IgD-negative memory B cell (primary cell): ENCODE measurements around the gene OR2Z1. TPM values are rescaled to one million over a fixed set of nuclear protein-coding genes. Genes with fewer than 3 reads are reported as not detected.
"Not testable (repeated sequence)": the region's sequence is repeated elsewhere in the genome, so short reads cannot be mapped to it uniquely, and the experiment has no call there.

Source experiments
- H3K27ac Mint-ChIP-seq, 3 donors: one replicate each; pipeline ENCODE4 v1.8.0; 2020 to 2022; ENCODE audit warnings: mild to moderate bottlenecking in 3 of 3, mixed read lengths in 3 of 3, moderate library complexity in 1 of 3
- H3K27me3 Mint-ChIP-seq: one replicate; pipeline ENCODE4 v1.8.0; 2021; ENCODE audit warnings: mixed read lengths
- H3K36me3 Mint-ChIP-seq: one replicate; pipeline ENCODE4 v1.8.0; 2020; ENCODE audit warnings: mild to moderate bottlenecking, mixed read lengths
- H3K4me1 Mint-ChIP-seq, 3 donors: one replicate each; pipeline ENCODE4 v1.8.0; 2020 to 2022; ENCODE audit warnings: mixed read lengths in 3 of 3, mild to moderate bottlenecking in 1 of 3
- H3K4me3 Mint-ChIP-seq, 4 donors: one replicate each; pipeline ENCODE4 v1.8.0; 2020 to 2022; ENCODE audit warnings: mild to moderate bottlenecking in 4 of 4, mixed read lengths in 4 of 4, moderate library complexity in 3 of 4
- H3K9me3 Mint-ChIP-seq, 3 donors: one replicate each; pipeline ENCODE4 v1.8.0; 2020 to 2021; ENCODE audit warnings: mixed read lengths in 3 of 3, mild to moderate bottlenecking in 1 of 3
- polyA plus RNA-seq: library from polyadenylated mRNA; unstranded; fragments of 300-500 nt; fragmentation: Illumina TruSeq; gene quantifications from one replicate; pipeline ENCODE4 v1.2.3, GENCODE V29; 2021

The OR2Z1 gene
- polyA plus RNA-seq, 1 donor from 2014 or later = not detected

- Mint-ChIP-seq H3K4me3 (peak overlapping the region in 1 of 4 donors; percentile 76), H3K9me3 (no peaks in the 10 kb centered on the region), H3K36me3 (no peaks in the 10 kb centered on the region), H3K4me1 (peaks cover 0 to 2% (median 0%) of the 10 kb centered on the region in 3 donors), H3K27ac (no peak overlapping the region), H3K27me3 (peaks cover 27% of the 10 kb centered on the region)
These were observed 25.5 kb upstream of the OR2Z1 start for GRCh38 chr19:8695911-8696310.

GRCh38 chr19:8696993-8697392 lies 24.4 kb upstream of the OR2Z1 start:
- Mint-ChIP-seq H3K27ac (peak overlapping the region in 1 of 3 donors; percentile 73), H3K9me3 (no peaks in the 10 kb centered on the region), H3K4me1 (peaks cover 0 to 2% (median under 1%) of the 10 kb centered on the region in 3 donors), H3K36me3 (no peaks in the 10 kb centered on the region), H3K27me3 (peaks cover 26% of the 10 kb centered on the region), H3K4me3 (no peak overlapping the region)

DNA sequence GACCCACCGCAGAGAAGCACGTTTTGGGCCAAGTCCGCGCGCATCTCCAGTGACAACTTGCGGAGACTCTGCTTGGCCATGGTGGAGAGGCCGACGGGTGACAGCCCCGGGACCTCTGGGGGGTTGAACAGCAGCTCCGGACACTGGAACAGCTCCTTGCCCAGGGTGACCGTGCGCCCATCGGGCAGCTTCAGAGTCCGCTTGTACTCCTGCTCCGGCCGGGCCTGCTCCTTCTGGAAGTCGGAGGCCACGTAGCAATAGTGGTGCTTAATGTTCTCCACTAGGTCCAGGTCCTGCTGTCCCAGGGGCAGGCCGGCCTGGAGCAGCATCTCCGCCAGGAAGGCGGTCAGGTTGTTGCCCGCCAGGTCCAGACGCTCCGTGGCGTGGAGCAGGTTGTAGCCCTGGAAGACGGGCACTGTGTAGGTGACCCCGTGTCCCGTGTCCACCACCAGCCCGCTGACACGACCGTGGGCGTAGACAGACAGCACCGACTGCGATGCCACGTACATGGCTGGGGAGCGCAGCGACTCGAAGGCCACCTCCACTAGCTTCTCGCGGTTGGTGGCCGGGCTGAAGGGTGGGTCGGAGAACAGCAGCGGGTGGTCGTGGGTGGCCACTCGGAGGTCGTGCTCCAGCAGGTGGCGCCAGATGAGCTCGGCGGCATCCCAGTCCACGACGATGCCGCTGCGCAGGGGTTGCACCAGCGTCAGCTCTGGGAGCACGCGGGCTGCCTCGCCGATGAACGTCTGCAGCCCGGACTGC lies 23.6 kb upstream of the OR2Z1 start:
- no peak overlapping the region for H3K4me3 Mint-ChIP-seq
- peaks cover 0 to 6% (median 5%) of the 10 kb centered on the region in 3 donors for H3K4me1 Mint-ChIP-seq
- H3K27me3 Mint-ChIP-seq = peaks cover 29% of the 10 kb centered on the region
- H3K9me3 Mint-ChIP-seq = no peaks in the 10 kb centered on the region
- H3K27ac Mint-ChIP-seq = no peak overlapping the region
- H3K36me3 Mint-ChIP-seq = no peaks in the 10 kb centered on the region

DNA sequence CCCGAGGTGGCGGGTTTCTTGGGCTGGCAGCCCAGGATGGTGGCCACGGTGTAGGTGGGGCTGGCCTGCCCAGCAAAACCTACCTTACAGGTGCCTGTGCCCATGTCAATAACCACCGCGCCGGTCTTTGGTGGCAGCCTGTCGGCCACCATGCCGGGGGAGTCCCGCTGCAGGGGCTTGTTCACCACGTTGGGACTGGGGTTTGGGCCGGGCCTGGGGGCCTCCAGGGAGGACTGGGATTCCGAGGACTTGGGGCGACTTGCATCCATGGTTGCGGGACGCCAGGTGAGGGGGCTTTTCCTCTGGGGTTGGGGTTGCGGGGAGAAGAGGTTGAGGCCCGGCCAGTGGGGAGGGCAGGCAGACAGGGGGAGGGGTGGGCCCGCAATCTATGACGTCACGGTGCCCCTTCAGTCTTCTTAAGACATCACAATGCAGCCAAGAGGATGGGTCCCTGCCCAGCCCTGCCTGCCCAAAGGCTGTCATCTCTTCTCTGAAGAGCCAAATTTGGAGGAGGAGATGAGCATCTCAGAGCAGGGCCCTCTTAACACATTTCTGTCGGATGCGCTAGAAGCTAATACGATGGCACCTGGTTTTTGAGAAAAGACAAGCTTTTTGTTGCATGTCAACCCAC lies 22.9 kb upstream of the OR2Z1 start, which contains the start of gene ACTL9:
Gene ACTL9 (minus strand): TSS at position 363 of the 631 bp plus-strand sequence. CDS start 94 bp downstream, at position 269.
- Mint-ChIP-seq H3K27ac (no peak within 1 kb of the TSS), H3K27me3 (peaks cover 29% of the 10 kb centered on the region), H3K36me3 (no peaks in the 10 kb centered on the region), H3K9me3 (no peaks in the 10 kb centered on the region), H3K4me3 (no peak within 1 kb of the TSS), H3K4me1 (peaks cover 0 to 6% (median 5%) of the 10 kb centered on the region in 3 donors)

DNA sequence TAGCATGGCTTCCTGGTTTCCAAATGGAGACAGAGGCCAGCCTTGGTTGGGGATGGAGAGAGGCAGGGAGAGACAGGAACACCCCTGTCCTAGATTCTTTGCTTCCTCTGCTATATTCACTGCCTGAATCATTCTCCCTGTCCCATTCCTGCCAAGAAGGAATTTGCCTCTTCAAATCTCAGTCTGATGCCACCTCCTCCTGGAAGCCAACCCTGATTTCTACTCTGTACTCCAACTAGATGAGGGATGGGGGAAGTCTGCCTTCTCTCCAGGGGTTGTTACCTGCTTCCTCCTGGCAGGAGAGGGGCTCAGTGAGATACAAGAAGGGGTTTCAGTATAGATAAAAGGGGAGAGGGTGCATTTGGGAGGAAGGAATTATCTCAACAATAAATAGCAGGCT lies 21.5 kb upstream of the OR2Z1 start:
- H3K9me3 Mint-ChIP-seq = no peaks in the 10 kb centered on the region
- H3K36me3 Mint-ChIP-seq = no peaks in the 10 kb centered on the region
- peaks cover 27% of the 10 kb centered on the region for H3K27me3 Mint-ChIP-seq
- H3K27ac Mint-ChIP-seq = no peak overlapping the region
- peaks cover 0 to 5% (median 4%) of the 10 kb centered on the region in 3 donors for H3K4me1 Mint-ChIP-seq
- no peak overlapping the region for H3K4me3 Mint-ChIP-seq

DNA sequence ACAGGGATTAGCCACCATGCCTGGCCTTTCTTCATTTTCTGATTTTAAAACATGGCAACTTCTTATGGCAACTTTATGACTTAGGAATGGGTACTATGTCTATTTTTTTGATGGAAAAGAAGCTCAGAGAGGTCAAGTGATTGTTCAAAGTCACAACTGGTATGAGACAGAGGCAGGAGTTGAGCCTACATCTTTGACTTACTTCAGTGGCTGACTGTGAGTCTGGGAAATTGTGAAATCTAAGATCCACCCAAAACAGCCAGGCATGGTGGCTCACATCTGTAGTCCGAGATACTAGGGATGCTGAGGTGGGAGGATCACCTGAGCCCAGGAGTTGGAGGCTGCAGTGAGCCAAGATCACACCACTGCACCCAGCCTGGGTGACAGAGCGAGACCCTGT lies 20.5 kb upstream of the OR2Z1 start:
- Mint-ChIP-seq H3K36me3 (no peaks in the 10 kb centered on the region), H3K27ac (no peak overlapping the region), H3K4me1 (peaks cover 0 to 5% (median 4%) of the 10 kb centered on the region in 3 donors), H3K9me3 (no peaks in the 10 kb centered on the region), H3K27me3 (peaks cover 23% of the 10 kb centered on the region), H3K4me3 (peak overlapping the region in 1 of 4 donors; percentile 30)

DNA sequence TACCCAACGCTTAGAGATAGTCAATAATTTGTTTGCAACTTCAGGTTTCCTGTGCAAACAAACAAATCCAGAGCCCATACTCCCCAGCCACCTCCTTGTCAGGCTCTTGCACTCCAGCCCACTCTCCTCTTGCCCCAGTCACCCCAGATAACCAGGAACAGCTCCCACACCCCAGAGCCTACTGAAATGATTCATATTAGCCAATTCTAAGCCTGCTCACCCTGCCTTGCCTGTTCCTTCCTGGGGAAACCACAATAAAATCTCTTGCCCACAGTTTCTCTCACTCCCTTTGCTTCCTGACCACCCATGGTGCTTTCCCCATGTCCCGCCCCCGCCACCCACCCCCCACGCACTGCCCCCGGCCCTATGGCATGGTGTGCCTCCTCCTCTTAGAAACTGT lies 19.1 kb upstream of the OR2Z1 start:
- no peaks in the 10 kb centered on the region for H3K36me3 Mint-ChIP-seq
- peak overlapping the region in 1 of 3 donors; percentile 4 for H3K27ac Mint-ChIP-seq
- peaks cover 19% of the 10 kb centered on the region for H3K27me3 Mint-ChIP-seq
- no peaks in the 10 kb centered on the region for H3K9me3 Mint-ChIP-seq
- H3K4me1 Mint-ChIP-seq = peaks cover 0 to 5% (median 4%) of the 10 kb centered on the region in 3 donors
- H3K4me3 Mint-ChIP-seq = peak overlapping the region in 1 of 4 donors; percentile 14

- Mint-ChIP-seq H3K27me3 (peaks cover 19% of the 10 kb centered on the region), H3K4me3 (no peak overlapping the region), H3K27ac (no peak overlapping the region), H3K9me3 (no peaks in the 10 kb centered on the region), H3K36me3 (no peaks in the 10 kb centered on the region), H3K4me1 (peaks cover 0 to 5% (median 4%) of the 10 kb centered on the region in 3 donors)
These were observed 18.2 kb upstream of the OR2Z1 start for GRCh38 chr19:8703223-8703622.

- H3K4me1 Mint-ChIP-seq, H3K36me3 Mint-ChIP-seq, H3K9me3 Mint-ChIP-seq, H3K4me3 Mint-ChIP-seq, H3K27ac Mint-ChIP-seq: not testable (repeated sequence)
- peaks cover 17% of the 10 kb centered on the region for H3K27me3 Mint-ChIP-seq
These were observed 16.1 kb upstream of the OR2Z1 start for GRCh38 chr19:8705304-8705703.

GRCh38 chr19:8705742-8706141 lies 15.7 kb upstream of the OR2Z1 start:
- H3K9me3 Mint-ChIP-seq = no peaks in the 10 kb centered on the region
- H3K27ac Mint-ChIP-seq = no peak overlapping the region
- peaks cover 0 to 5% (median 4%) of the 10 kb centered on the region in 3 donors for H3K4me1 Mint-ChIP-seq
- peaks cover 15% of the 10 kb centered on the region for H3K27me3 Mint-ChIP-seq
- no peaks in the 10 kb centered on the region for H3K36me3 Mint-ChIP-seq
- no peak overlapping the region for H3K4me3 Mint-ChIP-seq

DNA sequence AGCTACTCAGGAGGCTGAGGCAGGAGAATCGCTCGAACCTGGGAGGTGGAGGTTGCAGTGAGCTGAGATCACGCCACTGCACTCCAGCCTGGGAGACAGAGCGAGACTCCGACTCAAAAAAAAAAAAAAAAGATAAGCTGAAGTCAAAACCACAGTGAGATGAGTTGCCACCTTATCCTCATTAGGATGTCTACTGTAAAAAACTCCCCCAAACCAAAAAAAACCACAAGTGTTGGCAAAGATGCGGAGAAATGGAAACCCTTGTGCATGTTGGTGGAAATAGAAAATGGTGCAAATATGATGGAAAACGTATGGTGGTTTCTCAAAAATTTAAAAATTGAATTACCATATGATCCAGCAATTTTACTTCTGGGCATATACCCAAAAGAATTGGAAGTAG lies 11.1 kb upstream of the OR2Z1 start:
- not testable (repeated sequence) for H3K4me3 Mint-ChIP-seq, H3K27me3 Mint-ChIP-seq, H3K4me1 Mint-ChIP-seq, H3K27ac Mint-ChIP-seq, H3K36me3 Mint-ChIP-seq
- H3K9me3 Mint-ChIP-seq = peaks cover 4 to 15% (median 5%) of the 10 kb centered on the region in 3 donors

DNA sequence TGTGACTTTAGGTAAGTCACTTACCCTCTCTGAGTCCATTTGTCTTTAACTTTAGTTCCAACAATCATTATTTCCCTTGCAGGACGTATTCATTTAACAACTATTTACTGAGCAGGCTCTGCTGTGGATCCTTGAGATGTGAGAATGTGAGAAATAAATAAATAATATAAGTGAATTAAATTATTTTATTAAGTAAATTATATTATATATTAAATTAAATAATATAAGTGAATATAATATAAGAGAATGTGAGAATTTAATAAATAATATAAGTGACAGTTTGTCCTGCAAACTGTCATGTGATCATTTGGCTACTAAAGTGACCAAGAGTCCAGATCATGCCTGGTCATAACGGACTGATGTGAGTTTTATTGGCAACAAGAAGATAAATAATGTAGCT lies 598 bp downstream of the OR2Z1 start:
- no peaks in the 10 kb centered on the region for H3K27me3 Mint-ChIP-seq

DNA sequence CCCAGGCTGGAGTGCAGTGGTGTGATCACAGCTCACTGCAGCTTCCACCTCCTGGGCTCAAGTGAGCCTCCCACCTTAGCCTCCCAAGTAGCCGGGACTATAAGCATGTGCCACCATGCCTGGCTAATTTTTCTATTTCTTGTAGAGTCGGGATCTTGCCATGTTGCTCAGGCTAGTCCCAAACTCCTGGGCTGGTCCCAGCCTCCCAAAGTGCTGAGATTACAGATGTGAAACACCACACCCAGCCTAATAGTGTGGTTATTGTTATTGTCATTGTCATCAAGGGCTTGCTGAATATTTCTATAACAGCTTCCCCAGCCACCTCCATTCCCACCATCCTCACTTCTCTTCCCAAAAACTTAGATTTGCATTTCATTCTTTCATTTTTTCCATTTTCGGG lies 2.8 kb downstream of the OR2Z1 start:
- no peak overlapping the region for H3K4me3 Mint-ChIP-seq
- no peaks in the 10 kb centered on the region for H3K36me3 Mint-ChIP-seq
- no peak overlapping the region for H3K27ac Mint-ChIP-seq
- no peaks in the 10 kb centered on the region for H3K9me3 Mint-ChIP-seq
- H3K27me3 Mint-ChIP-seq = peaks cover 3% of the 10 kb centered on the region
- no peaks in the 10 kb centered on the region for H3K4me1 Mint-ChIP-seq

More for the DNA sequence above, 598 bp downstream of the OR2Z1 start:
- Mint-ChIP-seq H3K27ac (no peak overlapping the region), H3K4me1 (no peaks in the 10 kb centered on the region), H3K9me3 (peaks cover 0 to 3% (median 2%) of the 10 kb centered on the region in 3 donors), H3K4me3 (no peak overlapping the region), H3K36me3 (no peaks in the 10 kb centered on the region)

DNA sequence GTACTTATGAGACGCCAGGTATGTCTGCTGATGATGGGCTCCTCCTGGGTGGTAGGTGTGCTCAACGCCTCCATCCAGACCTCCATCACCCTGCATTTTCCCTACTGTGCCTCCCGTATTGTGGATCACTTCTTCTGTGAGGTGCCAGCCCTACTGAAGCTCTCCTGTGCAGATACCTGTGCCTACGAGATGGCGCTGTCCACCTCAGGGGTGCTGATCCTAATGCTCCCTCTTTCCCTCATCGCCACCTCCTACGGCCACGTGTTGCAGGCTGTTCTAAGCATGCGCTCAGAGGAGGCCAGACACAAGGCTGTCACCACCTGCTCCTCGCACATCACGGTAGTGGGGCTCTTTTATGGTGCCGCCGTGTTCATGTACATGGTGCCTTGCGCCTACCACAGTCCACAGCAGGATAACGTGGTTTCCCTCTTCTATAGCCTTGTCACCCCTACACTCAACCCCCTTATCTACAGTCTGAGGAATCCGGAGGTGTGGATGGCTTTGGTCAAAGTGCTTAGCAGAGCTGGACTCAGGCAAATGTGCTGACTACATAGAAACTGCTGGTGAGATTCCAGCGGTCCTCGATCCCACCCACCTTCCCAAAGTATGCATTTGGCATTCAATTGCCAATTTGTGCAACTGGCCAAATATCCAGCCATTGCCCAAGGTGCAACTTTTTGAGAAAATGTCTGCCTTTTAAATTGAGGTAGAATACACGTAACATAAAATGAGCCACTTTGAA lies 10.2 kb downstream of the OR2Z1 start:
- no peak overlapping the region for H3K27ac Mint-ChIP-seq
- peaks cover 0 to 2% (median 0%) of the 10 kb centered on the region in 3 donors for H3K9me3 Mint-ChIP-seq
- H3K4me3 Mint-ChIP-seq = peak overlapping the region in 1 of 4 donors; percentile 31
- H3K36me3 Mint-ChIP-seq = peaks cover 1% of the 10 kb centered on the region
- H3K4me1 Mint-ChIP-seq = no peaks in the 10 kb centered on the region
- H3K27me3 Mint-ChIP-seq = peaks cover 3% of the 10 kb centered on the region

- Mint-ChIP-seq H3K4me3 (no peak overlapping the region), H3K9me3 (no peaks in the 10 kb centered on the region), H3K27me3 (no peaks in the 10 kb centered on the region), H3K27ac (no peak overlapping the region), H3K36me3 (peaks cover under 1% of the 10 kb centered on the region), H3K4me1 (no peaks in the 10 kb centered on the region)
These were observed 16.9 kb downstream of the OR2Z1 start for GRCh38 chr19:8738377-8738776.
